Measurements from ENCODE around the gene C12orf57.

DNA sequence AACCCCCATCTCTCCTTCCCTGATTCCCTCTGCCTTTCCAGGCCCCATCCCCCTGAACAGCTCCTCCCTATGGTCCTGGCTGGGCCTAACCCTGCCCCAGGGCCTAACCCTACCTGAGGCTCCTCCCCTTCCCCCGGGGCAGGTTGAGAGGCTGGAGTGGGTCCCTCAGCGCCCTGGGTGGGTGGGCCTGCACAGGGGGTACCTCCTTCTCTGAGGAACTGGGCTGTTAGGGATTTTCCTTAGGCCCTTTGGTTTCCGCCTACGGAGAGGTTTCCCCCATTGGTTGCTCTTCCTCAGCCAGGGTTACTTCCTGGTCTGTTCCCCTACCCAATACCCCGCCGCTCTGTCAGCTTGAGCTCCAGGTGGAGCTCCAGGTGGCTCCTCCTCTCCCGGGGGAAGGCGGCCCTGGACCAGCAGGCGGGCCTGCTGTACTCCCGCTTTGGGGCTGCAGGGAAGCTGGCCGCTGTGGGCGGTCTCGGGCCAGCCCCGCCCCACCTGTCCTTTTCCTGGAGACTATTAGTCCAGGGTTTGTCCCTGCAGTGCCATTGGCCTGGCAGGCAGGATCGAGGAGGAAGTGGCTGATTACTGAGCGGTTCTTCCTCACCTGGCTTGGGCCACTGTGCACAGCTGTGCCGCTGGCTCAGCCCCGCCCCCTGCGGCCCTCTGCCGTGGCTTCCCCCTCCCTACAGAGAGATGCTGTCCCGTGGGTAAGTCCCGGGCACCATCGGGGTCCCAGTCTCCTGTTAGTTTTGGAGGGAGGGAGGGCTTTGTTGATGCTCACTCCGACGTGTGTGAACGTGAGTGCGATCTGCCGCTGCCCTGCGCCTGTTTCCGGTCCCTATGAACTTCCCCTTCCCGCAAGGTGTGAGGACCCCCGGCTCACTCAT is 2.5 kb downstream of the C12orf57 start:
- no peak for TF ChIP-seq MYC (IDR thresholded peaks at IDR 0.05; ENCODE audit: borderline replicate concordance, low read length)
- no peak for TF ChIP-seq MAFK (IDR thresholded peaks at IDR 0.05; ENCODE audit: partially characterized antibody)
- TF ChIP-seq, protein P1, sequence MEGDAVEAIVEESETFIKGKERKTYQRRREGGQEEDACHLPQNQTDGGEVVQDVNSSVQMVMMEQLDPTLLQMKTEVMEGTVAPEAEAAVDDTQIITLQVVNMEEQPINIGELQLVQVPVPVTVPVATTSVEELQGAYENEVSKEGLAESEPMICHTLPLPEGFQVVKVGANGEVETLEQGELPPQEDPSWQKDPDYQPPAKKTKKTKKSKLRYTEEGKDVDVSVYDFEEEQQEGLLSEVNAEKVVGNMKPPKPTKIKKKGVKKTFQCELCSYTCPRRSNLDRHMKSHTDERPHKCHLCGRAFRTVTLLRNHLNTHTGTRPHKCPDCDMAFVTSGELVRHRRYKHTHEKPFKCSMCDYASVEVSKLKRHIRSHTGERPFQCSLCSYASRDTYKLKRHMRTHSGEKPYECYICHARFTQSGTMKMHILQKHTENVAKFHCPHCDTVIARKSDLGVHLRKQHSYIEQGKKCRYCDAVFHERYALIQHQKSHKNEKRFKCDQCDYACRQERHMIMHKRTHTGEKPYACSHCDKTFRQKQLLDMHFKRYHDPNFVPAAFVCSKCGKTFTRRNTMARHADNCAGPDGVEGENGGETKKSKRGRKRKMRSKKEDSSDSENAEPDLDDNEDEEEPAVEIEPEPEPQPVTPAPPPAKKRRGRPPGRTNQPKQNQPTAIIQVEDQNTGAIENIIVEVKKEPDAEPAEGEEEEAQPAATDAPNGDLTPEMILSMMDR (IDR thresholded peaks at IDR 0.05), result no peak
- TF ChIP-seq, protein P2, sequence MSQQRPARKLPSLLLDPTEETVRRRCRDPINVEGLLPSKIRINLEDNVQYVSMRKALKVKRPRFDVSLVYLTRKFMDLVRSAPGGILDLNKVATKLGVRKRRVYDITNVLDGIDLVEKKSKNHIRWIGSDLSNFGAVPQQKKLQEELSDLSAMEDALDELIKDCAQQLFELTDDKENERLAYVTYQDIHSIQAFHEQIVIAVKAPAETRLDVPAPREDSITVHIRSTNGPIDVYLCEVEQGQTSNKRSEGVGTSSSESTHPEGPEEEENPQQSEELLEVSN (IDR thresholded peaks at IDR 0.05; ENCODE audit: borderline replicate concordance, low read depth), result peak; percentile 70; the same call in 1 of the 2 replicates
- TF ChIP-seq NR3C1 (IDR thresholded peaks at IDR 0.05), result no peak
- no peak for TF ChIP-seq RAD21 (conservative IDR thresholded peaks at IDR 0.05 in 1 of 2, IDR thresholded peaks at IDR 0.05 in 1 of 2)
- no peak for TF ChIP-seq RNF2 (IDR thresholded peaks at IDR 0.05; ENCODE audit: borderline replicate concordance, low read depth)
- TF ChIP-seq RCOR1 (IDR thresholded peaks at IDR 0.05; ENCODE audit: low read depth, low read length), result no peak
- no peak for TF ChIP-seq RFX5 (IDR thresholded peaks at IDR 0.05)
- TF ChIP-seq POLR2A (IDR thresholded peaks at IDR 0.05; ENCODE audit: low read length), result peak; percentile 94
- TF ChIP-seq CEBPB (IDR thresholded peaks at IDR 0.05), result no peak

All from A549 (cell line).